Renal cortex interstitium (tissue), 15 donors: ENCODE measurements around the gene KIRREL1. TPM values are rescaled to one million over a fixed set of nuclear protein-coding genes. Genes with fewer than 3 reads are reported as not detected.

Experiments used
- DNase-seq, 11 donors: peaks; one replicate each; pipeline ENCODE4 v3.0.0-alpha.2; 2013; ENCODE audit warnings: low read depth in 9 of 11, low spot score in 4 of 11; ENCODE audit errors: extremely low read depth in 1 of 11
- long read RNA-seq, 16 experiments: transcript quantifications; one replicate each; lab custom pipeline, GENCODE V29; 2026
- polyA plus RNA-seq, 3 donors: library from polyadenylated mRNA; unstranded; fragments of 120-200 nt; gene quantifications; one replicate each; pipeline ENCODE4 v1.2.1, GENCODE V29; 2013; ENCODE audit not compliant: insufficient read length in 3 of 3

KIRREL1 gene
- polyA plus RNA-seq = 100 to 1,000 TPM; 171 to 186 (median 179) TPM
- long read RNA-seq, donor 1, transcript KIRREL1-201 (15 exons, 2,874 nt) = major isoform, 6 of 46 reads
- long read RNA-seq, donor 1, partial matches to known transcripts = 40 of 46 reads
- long read RNA-seq, donor 1, other reads (novel, unspliced or antisense) = 0 of 46 reads
- long read RNA-seq, donor 2, transcript KIRREL1-201 (15 exons, 2,874 nt) = major isoform, 5 of 39 reads
- long read RNA-seq, donor 2, partial matches to known transcripts = 29 of 39 reads
- long read RNA-seq, donor 2, other reads (novel, unspliced or antisense) = 5 of 39 reads
- long read RNA-seq, donor 3, transcript KIRREL1-201 (15 exons, 2,874 nt) = major isoform, 13 of 107 reads
- long read RNA-seq, donor 3, partial matches to known transcripts = 83 of 107 reads
- long read RNA-seq, donor 3, other reads (novel, unspliced or antisense) = 11 of 107 reads
- long read RNA-seq, donor 4, transcript KIRREL1-201 (15 exons, 2,874 nt) = major isoform, 9 of 89 reads
- long read RNA-seq, donor 4, partial matches to known transcripts = 66 of 89 reads
- long read RNA-seq, donor 4, other reads (novel, unspliced or antisense) = 14 of 89 reads
- long read RNA-seq, donor 5 = 0 reads
- long read RNA-seq, donor 6, transcript KIRREL1-201 (15 exons, 2,874 nt) = major isoform, 11 of 64 reads
- long read RNA-seq, donor 6, partial matches to known transcripts = 46 of 64 reads
- long read RNA-seq, donor 6, other reads (novel, unspliced or antisense) = 7 of 64 reads
- long read RNA-seq, donor 7, full-length matches to known transcripts = 12 of 63 reads
- long read RNA-seq, donor 7, partial matches to known transcripts = 45 of 63 reads
- long read RNA-seq, donor 7, other reads (novel, unspliced or antisense) = 6 of 63 reads
- long read RNA-seq, donor 8, transcript KIRREL1-201 (15 exons, 2,874 nt) = major isoform, 10 of 82 reads
- long read RNA-seq, donor 8, partial matches to known transcripts = 67 of 82 reads
- long read RNA-seq, donor 8, other reads (novel, unspliced or antisense) = 5 of 82 reads
- long read RNA-seq, donor 9, full-length matches to known transcripts = 8 of 61 reads
- long read RNA-seq, donor 9, partial matches to known transcripts = 53 of 61 reads
- long read RNA-seq, donor 9, other reads (novel, unspliced or antisense) = 0 of 61 reads
- long read RNA-seq, donor 10, transcript KIRREL1-201 (15 exons, 2,874 nt) = major isoform, 8 of 53 reads
- long read RNA-seq, donor 10, partial matches to known transcripts = 39 of 53 reads
- long read RNA-seq, donor 10, other reads (novel, unspliced or antisense) = 6 of 53 reads
- long read RNA-seq, donor 11, transcript KIRREL1-201 (15 exons, 2,874 nt) = major isoform, 7 of 91 reads
- long read RNA-seq, donor 11, partial matches to known transcripts = 77 of 91 reads
- long read RNA-seq, donor 11, other reads (novel, unspliced or antisense) = 7 of 91 reads
- long read RNA-seq, donor 12, partial matches to known transcripts = 16 of 17 reads
- long read RNA-seq, donor 12, other reads (novel, unspliced or antisense) = 0 of 17 reads
- long read RNA-seq, donor 13, full-length matches to known transcripts = 13 of 121 reads
- long read RNA-seq, donor 13, partial matches to known transcripts = 100 of 121 reads
- long read RNA-seq, donor 13, other reads (novel, unspliced or antisense) = 8 of 121 reads
- long read RNA-seq, donor 14, transcript KIRREL1-201 (15 exons, 2,874 nt) = major isoform, 7 of 24 reads
- long read RNA-seq, donor 14, partial matches to known transcripts = 17 of 24 reads
- long read RNA-seq, donor 14, other reads (novel, unspliced or antisense) = 0 of 24 reads
- long read RNA-seq, donor 15, transcript KIRREL1-201 (15 exons, 2,874 nt) = major isoform, 7 of 30 reads
- long read RNA-seq, donor 15, partial matches to known transcripts = 23 of 30 reads
- long read RNA-seq, donor 15, other reads (novel, unspliced or antisense) = 0 of 30 reads
- long read RNA-seq, donor 16, full-length matches to known transcripts = 18 of 304 reads
- long read RNA-seq, donor 16, partial matches to known transcripts = 273 of 304 reads
- long read RNA-seq, donor 16, other reads (novel, unspliced or antisense) = 13 of 304 reads

DNA sequence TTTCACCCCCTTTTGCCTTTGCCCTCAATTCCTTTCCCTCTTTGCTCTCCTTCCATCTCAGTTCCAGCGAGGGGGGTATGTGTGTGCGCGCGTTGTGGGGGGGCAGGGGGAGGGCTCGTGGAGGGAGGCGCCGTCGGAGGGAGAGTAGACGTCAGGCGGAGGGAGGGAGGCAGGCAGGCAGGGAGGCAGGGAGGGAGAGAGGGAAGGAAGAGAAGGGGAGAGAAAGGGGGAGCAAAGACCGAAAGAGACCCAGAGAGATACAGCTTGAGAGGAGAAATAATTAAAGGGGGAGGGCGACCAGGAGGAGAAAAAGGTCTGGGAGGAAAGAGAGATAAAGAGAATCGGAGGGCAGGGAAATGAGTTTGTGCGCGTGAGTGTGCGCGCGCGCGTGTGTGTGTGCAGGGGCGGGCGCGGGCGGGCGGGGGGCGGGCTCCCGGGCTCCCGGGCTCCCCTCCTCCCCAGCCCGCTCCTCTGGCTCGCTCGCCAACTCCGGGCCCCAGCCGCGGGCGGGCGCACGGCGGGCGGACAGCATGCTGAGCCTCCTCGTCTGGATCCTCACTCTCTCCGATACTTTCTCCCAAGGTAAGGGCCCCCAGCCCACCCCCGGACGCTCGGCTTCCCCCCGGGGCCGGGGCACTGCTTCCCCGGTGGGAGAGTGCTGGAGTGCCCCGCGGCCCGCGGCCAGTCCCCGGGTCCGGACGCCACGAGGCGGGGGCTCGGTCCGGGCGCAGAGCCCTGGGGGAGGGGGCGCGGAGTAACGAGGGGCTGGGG lies at the start of gene KIRREL1:
KIRREL1 (plus strand) TSS at position 499 of the 771 bp plus-strand sequence; CDS start at position 531, 32 bp downstream.
- DNase-seq = no peak

DNA sequence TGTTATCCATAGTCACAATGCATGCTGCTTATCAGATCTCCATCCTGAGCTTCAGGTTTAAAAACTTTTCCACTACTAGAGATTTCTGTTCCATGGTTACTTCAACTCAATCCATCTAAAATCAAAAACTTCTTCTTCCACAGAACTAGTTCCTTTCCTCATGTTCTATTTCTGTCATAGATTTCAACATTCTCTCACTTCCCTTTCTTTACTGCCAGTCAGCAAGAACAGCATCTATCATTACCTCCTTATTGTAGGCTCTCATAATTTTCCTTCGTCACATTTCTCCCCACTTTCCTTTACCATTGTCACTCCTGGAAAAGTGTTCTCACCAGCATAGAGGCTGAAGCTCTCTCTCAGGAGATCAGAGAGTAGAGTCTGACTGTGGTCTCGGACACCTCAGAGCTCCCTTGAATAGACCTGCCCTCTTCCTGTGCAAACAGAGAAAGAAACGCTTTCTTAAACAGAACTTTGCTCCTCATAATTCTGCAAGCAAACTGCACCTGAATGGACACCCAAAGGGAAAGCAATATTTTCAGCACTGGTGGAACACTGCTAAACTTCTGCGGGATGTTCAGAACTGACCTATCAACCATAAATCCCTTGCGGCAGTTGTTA lies 48.7 kb upstream of the KIRREL1 start:
- no peak for DNase-seq

- DNase-seq = peak in 2 of 11 donors; percentile 39 to 45
Measured at GRCh38 chr1:157948312-157949073, 45.0 kb upstream of the KIRREL1 start.

GRCh38 chr1:157949074-157949354 lies 44.4 kb upstream of the KIRREL1 start:
- DNase-seq = no peak

DNA sequence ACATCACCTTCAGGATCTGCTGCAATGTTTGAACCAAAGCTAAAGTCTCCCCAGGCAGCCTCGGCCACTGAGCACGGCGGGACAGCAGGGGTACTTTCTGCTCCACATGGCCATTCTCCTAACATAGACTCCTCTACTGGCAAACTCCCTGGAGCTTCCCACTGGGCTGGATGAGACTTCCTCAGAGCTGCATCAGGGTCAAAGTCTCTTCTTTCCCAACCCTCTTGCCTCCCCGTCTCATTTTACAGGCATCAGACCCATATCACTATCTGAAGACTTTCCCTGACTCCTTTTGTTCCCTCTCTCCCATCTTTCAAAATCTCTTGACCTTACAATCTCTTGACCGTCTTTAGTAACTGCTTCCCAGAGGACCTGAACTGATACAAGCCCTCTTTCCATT lies 42.2 kb upstream of the KIRREL1 start:
- DNase-seq = no peak

DNA sequence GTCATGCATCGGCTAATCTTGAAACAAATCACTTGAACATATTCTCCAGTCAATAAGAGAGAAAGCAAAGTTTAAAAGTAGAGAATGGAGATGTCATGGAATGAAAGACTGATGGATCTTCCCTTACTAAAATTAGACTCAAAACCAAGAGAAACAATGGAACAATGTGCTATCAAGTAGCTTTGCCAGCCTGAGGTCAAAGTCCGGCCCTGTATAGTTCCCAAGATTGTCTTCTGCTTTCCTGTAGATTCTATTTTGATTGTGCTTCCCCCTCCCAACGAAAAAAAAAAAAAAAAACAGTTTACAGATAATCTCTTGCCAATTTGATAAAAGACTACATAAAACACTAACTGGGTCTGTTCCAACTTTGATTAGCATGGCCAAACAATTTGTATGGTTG lies 40.8 kb upstream of the KIRREL1 start:
- no peak for DNase-seq

GRCh38 chr1:157955221-157955620 lies 38.2 kb upstream of the KIRREL1 start:
- no peak for DNase-seq

- no peak for DNase-seq
Measured at GRCh38 chr1:157955857-157956256, 37.6 kb upstream of the KIRREL1 start.

- DNase-seq = no peak
Measured at GRCh38 chr1:157956732-157957131, 36.7 kb upstream of the KIRREL1 start.

DNA sequence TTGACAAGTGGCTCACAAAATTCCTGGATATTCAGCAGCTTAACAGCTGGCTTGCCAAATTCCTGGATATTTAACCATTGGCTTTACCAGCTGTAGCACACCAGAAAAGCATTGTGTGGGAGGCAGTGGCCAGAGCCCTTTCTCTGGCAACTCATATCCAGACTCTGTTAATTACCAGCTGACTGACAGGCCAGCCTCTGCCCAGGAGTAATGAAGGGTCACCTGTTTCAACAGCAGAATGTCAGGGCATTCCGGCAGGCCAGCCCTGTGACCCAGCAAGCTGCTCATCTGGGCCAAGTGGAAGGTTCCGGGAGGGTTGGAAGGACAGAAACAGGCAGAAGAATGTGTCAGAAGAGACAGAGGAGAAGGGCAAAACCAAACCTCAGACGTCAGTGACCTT lies 35.2 kb upstream of the KIRREL1 start:
- peak in 1 of 11 donors; percentile 20 for DNase-seq

DNA sequence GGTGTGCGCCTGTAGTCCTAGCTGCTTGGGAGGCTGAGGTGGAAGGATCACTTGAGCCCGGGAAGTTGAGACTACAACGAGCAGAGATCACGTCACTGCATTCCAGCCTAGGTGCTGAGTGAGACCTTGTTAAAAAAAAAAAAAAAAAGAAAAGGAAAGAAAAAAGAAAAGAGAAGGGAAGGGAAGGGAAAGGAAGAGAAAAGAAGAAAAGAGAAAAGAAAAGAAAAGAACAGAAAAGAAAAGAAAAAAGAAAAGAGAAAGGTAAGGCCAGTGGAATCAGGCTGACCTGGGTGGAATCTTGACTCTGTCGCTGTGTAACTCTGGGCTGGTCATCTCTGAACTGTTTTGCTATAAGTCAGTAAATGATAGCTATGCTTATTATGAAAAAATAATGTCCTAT lies 33.7 kb upstream of the KIRREL1 start:
- no peak for DNase-seq

- no peak for DNase-seq
Measured at GRCh38 chr1:157960773-157961172, 32.7 kb upstream of the KIRREL1 start.

DNA sequence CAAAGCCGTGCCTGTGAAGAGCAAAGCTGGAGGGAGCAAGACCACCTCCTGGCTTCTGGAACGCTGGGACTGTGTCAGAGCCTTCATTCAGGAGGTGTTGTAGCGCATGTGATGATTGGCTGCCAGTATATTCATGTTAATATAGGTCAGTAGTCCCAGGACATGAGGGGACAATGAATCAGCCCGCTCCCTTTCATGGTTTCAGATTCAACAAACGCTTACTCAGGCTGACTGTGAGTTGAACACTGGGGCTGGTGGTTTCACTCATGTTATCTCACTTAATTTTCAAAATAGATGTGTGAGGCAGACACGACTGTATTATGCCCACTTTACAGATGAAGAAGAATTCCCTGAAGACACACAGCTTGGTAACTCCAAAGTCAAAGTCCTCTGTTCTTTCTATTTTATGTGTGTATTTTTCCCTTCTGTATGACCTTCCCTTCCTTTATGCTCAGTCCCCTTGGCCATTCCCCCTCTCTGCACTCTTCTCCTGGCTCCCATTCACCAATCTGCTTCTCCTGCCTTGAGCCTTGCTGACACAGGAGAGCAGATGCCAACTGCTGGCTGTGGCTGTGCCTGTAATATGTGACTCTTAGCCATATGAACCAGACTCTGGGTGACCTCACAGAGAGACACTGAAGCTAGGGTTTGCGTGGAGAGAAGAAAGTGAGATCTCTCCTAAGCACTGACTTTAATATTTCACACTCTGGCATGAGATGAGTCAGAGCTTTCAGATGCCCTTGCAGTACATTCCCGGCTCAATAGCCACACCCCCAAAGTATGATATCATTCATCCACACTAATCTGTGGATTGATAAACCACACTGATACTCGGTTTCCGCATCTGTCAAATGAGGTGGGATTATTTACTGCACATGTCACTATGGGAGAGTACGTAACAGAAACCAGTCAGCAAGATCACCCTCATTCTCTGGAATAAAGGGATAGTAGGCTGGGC lies 31.4 kb upstream of the KIRREL1 start:
- no peak for DNase-seq

DNA sequence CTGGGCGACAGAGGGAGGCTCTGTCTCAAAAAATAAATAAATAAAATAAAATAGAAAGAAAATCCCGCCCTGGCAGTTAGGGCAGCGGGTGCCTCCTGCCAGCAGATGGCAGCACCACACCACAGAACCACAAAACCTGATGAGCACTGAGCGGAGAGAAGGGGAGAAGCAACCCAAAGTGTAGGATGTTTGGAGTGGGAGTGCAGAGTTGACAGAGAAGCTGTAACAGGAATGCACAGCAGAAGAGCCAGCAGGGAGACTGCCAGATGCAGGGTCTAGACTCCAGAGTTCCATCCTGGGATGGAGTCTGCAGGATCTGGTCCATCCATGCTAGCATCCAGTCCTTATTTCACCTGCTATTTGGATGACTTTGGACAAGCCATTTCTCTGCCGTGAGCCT lies 29.7 kb upstream of the KIRREL1 start:
- DNase-seq = peak in 8 of 11 donors; percentile 57 to 77 (median 68)

DNA sequence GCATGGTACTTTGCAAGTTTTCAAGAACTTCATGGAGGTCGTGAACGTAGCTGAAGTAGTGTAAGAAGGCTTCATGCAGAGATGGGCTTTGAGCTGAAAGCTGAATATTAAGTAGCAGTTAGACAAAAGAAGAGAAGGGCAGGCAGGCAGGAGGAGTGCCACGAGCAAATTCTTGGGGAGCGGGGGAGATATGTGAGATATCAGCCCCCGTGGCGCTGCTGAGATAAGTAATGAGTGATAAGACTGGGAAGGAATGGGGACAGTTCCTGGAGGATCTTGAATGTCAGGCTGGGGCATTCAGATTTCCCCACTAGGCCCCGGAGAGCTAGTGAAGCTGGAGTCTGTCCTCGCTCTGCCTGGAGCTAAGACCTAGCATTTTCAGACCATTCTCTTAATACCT lies 27.9 kb upstream of the KIRREL1 start:
- DNase-seq = no peak
